ENCODE results near the gene BTBD6. TPM values are rescaled to one million over a fixed set of nuclear protein-coding genes. Genes with fewer than 3 reads are reported as not detected.

Gene BTBD6
- 10 to 100 TPM; 44.3 to 58.6 (median 53.2) TPM for total RNA-seq (2021; fragmentation: NEBNext Ultra II Directional; extraction: Animal tissue kit (Norgen Biotek cat#: 25700))
- long read RNA-seq, partial matches to known transcripts: 3 of 4 reads
- long read RNA-seq, other reads (novel, unspliced or antisense): 0 of 4 reads

DNA sequence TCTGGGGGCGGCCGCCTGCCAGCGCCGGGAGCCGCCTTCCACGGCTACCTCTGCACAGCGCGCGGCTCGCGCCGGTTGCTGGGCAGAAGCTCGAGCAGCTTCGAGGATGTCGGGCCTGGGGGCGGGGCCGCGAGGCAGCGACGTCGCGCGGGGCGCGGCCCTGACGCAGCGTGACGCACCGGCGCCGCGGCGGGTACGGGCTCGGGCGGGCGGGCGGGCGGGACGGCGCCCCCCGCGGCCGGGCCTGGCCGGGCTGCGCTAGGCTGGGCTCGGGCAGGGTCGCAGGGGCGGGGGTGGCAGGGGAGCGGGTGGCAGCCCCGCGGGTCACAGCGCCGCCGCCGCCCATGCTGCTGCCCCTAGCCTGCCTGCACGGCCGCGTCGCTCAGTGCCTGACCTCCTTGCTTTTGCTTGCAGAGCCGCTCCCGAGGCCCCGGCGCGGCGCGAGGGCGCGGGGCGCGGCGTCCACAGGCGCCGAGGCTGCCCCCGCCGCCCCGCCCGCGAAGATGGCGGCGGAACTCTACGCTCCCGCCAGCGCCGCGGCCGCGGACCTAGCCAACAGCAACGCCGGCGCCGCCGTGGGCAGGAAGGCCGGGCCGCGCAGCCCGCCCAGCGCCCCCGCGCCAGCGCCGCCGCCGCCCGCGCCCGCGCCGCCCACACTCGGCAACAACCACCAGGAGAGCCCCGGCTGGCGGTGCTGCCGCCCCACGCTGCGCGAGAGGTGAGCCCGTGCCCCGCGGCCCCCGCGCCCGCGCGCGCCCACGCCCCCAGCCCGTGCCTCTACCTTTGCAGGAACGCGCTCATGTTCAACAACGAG is at the start of gene BTBD6:
TSS of gene BTBD6 (plus strand) at position 166 of the 814 bp plus-strand sequence. CDS start at position 345, 179 bp downstream.
- DNase-seq: peak; percentile 76
- Mint-ChIP-seq H3K36me3 (ENCODE audit: low read depth) (peaks cover 17% of the 10 kb centered on the region; the same call in 1 of the 2 replicates), H3K9me3 (no peaks in the 10 kb centered on the region), H3K27ac (peak within 1 kb of the TSS; percentile 79), H3K4me1 (ENCODE audit: low read depth) (peaks cover 34% of the 10 kb centered on the region), H3K4me3 (peak within 1 kb of the TSS; percentile 85), H3K27me3 (ENCODE audit: insufficient read depth) (peaks cover 2% of the 10 kb centered on the region)
- TF ChIP-seq, protein P1, sequence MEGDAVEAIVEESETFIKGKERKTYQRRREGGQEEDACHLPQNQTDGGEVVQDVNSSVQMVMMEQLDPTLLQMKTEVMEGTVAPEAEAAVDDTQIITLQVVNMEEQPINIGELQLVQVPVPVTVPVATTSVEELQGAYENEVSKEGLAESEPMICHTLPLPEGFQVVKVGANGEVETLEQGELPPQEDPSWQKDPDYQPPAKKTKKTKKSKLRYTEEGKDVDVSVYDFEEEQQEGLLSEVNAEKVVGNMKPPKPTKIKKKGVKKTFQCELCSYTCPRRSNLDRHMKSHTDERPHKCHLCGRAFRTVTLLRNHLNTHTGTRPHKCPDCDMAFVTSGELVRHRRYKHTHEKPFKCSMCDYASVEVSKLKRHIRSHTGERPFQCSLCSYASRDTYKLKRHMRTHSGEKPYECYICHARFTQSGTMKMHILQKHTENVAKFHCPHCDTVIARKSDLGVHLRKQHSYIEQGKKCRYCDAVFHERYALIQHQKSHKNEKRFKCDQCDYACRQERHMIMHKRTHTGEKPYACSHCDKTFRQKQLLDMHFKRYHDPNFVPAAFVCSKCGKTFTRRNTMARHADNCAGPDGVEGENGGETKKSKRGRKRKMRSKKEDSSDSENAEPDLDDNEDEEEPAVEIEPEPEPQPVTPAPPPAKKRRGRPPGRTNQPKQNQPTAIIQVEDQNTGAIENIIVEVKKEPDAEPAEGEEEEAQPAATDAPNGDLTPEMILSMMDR (IDR thresholded peaks at IDR 0.05): no peak; the same call in 1 of the 2 replicates

DNA sequence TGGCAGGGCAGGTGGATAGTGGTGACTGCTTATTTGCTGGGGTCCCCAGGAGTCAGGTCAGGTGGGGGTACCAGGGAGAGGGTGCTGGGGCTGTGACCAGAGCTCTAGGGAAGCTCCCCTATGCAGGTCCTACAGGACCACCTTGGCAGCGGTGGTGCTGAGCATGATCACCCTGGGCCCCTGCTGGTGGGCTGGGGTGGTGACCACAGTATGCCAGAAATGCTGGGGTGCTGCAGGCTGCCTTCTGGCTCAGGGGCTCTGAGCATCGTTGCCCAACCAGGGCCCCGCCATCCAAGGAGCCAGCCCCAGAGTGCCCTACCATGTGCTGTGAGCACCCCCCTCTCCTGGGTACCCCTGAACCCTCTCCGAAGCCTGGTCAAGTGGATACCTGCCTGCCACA is 49.7 kb upstream of the BTBD6 start:
- Mint-ChIP-seq H3K9me3 (no peaks in the 10 kb centered on the region), H3K4me3 (no peak overlapping the region), H3K27me3 (ENCODE audit: insufficient read depth) (peaks cover 11% of the 10 kb centered on the region), H3K36me3 (ENCODE audit: low read depth) (no peaks in the 10 kb centered on the region), H3K27ac (no peak overlapping the region; the same call in 1 of the 2 replicates), H3K4me1 (ENCODE audit: low read depth) (peaks cover 22% of the 10 kb centered on the region; the same call in 1 of the 2 replicates)
- TF ChIP-seq, protein P1 (IDR thresholded peaks at IDR 0.05): peak; percentile 56
- no peak for DNase-seq

DNA sequence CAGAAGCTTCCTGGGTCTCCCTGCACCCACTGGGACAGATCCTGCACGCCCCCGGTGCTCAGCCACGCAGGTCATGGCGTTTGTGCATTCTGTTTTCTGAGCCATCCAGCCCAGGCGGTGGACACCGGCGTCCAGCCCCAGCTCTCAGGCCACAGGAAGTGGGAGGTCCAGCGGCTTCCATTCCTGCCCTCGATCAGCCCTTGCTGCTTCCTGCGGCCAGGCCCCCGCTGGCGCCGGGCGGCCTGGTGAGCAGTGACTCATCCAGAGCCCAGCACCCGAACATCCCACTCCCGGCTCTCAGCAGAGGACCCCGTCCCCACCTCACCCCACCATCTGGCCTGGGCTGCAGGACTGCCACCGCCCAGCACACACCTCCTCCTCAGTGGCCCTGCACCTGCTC is 49.2 kb upstream of the BTBD6 start:
- TF ChIP-seq, protein P1 (IDR thresholded peaks at IDR 0.05): no peak
- Mint-ChIP-seq H3K36me3 (ENCODE audit: low read depth) (no peaks in the 10 kb centered on the region), H3K9me3 (no peaks in the 10 kb centered on the region), H3K27me3 (ENCODE audit: insufficient read depth) (peaks cover 11% of the 10 kb centered on the region), H3K4me1 (ENCODE audit: low read depth) (peaks cover 17% of the 10 kb centered on the region; the same call in 1 of the 2 replicates), H3K4me3 (no peak overlapping the region), H3K27ac (peak overlapping the region; percentile 53; the same call in 1 of the 2 replicates)
- DNase-seq: no peak

DNA sequence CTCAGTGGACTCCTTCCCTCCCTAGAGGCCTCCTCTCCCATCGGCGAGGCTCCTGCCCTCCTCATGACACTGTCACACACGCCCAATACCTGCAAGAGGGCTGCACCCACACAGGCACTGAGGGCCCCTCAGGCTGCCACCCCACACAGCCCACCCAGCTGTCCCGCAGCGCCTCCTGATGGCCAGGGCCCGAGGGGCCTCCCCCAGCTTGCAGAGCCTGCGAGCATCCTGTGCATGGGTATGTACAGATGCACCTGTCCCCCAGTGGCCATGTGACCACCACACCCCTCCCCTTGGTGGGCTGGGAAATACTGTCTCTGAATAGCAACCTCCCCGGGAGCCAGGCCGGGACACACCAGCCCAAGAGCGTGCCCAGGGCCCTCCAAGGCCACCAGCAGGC is 48.3 kb upstream of the BTBD6 start:
- no peak for DNase-seq
- Mint-ChIP-seq H3K4me1 (ENCODE audit: low read depth) (peaks cover 10% of the 10 kb centered on the region), H3K27ac (no peak overlapping the region), H3K36me3 (ENCODE audit: low read depth) (no peaks in the 10 kb centered on the region), H3K9me3 (no peaks in the 10 kb centered on the region), H3K27me3 (ENCODE audit: insufficient read depth) (peaks cover 14% of the 10 kb centered on the region), H3K4me3 (no peak overlapping the region)
- TF ChIP-seq, protein P1 (IDR thresholded peaks at IDR 0.05): peak; percentile 47; the same call in 1 of the 2 replicates

DNA sequence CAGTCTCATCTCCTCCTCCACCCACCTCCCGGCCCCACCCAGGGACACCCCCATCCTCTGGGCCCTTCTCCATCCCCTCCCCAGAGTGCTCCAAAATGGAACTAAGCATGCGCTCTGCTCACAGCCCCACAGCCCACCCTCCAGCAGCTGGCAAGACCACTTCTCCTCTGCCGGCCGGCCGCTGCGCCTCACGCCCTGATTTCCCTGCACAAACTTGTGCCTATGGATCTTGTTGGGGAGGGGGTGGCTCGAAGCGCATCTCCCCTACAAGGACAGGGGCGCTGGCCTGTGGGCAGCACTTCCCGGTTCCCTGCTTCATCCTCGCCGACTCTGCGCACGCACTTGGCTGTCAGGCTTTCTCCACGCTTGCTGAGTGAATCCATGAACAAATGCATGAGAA is 47.7 kb upstream of the BTBD6 start:
- H3K27ac Mint-ChIP-seq: no peak overlapping the region
- no peak for DNase-seq
- H3K27me3 Mint-ChIP-seq (ENCODE audit: insufficient read depth): peaks cover 13% of the 10 kb centered on the region
- no peaks in the 10 kb centered on the region for H3K36me3 Mint-ChIP-seq (ENCODE audit: low read depth)
- TF ChIP-seq, protein P1 (IDR thresholded peaks at IDR 0.05): no peak
- no peak overlapping the region for H3K4me3 Mint-ChIP-seq
- H3K4me1 Mint-ChIP-seq (ENCODE audit: low read depth): peaks cover 10% of the 10 kb centered on the region
- no peaks in the 10 kb centered on the region for H3K9me3 Mint-ChIP-seq

Data from HFFc6 (cell line).